Measurements from ENCODE around the gene GRM4.
"Not testable (repeated sequence)": the region's sequence is repeated elsewhere in the genome, so short reads cannot be mapped to it uniquely, and the experiment has no call there.

The GRM4 gene

DNA sequence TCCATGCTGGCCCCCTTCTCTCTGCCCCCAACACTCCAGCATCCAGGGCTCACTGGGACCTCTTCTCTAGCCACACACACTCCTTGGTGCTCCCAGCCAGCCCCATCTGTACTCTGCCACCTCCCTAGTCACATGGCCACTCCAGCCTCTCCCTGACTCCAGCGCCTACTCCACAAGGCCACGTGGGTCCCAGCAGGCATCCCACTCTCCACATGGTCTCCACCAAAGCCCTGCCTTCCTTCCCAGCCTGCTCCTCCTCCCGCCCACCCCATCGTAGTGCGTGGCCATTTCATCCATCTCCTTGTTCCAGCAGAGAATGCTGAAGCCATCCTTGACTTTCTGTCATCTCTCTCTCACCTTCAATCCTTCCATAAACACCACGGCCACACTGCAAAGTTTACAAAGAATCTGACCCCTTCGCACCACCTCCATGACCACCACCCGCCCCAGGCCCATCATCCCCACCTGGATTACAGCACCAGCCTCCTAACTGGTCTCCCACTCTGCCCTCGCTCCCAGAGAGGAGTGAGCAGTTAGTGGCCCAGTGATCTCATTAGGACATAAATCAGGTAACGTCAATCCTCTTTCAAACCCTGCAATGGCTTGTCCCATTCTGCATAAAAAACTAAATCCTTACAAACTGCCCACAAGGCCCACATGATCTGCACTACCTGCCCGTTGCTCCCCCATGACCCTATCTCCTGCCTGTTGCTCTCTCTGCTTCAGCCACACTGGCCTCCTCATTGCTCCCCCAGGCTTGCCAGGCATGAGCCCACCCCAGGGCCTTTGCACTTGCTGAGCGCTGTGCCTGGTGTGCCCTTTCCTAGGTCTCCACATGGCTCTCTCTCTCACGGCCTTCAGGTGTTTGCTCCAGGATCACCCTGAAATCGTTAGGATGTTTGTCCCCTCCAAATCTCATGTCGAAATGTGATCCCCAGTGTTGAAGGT lies 96.2 kb downstream of the GRM4 start:
- in situ Hi-C loops (cut with MboI; ENCODE audit: low sequenced_read_pairs), result no loop called here

DNA sequence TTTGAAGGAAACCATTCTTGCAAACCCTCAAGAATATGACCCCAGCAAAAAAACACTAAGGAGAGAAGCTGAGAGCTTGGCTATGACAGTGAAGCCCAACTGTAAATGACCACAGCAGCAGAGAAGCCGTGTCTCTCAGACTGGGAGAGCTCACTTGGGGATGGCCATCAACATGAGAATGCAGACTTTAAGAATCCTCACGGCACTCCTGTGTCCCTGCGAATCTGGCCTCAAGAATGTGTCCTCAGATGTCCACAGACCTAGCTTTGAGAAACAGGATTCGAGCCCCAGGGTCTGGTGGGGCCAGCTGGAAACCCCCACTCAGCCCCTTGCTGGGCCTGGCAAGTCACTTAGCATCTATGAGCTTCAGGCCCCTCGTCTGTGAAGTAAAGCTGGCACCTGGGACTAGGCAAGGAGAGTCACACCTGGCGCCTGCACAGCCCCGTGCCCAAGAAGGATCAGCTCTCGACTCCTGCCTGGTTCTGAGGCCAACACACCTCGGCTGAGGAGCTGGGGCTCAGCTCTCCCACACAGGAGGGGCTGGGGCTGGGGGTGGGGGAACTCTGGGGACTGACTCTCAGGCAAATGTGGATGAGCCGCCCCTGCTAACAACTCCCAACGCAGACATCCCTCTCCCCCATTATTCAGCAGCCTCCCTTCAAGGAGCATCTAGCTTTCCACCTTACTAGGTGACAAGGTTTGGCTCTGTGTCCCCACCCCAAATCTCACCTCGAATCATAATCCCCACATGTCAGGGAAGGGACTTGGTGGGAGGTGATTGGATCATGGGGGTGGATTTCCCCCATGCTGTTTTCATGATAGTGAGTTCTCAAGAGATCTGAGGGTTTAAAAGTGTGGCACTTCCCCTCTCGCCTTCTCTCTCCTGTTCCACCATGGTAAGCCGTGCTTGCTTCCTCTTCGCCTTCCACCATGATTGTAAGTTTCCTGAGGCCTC lies 97.7 kb downstream of the GRM4 start:
- in situ Hi-C loops (cut with MboI; ENCODE audit: low sequenced_read_pairs), result no loop called here

DNA sequence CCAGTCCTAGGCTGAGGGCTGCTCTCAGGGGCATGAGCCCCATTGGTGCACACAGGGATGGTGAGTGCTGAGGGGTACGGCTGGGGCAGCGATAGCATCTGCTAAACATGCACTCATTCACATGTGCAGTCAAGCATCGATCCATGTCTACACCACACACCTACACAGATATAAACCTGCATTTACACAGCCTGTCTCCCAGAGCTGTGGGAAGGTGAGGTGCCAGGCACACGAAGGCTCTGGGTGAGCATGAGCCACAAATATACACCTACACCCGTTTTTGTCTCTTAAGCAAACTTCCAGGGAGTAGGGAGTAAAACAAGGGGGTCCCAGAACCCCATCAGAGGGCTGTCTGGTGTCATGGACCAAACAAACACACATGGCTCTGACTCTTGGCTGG lies 99.3 kb downstream of the GRM4 start:
- in situ Hi-C loops (cut with MboI; ENCODE audit: low sequenced_read_pairs), result no loop called here

DNA sequence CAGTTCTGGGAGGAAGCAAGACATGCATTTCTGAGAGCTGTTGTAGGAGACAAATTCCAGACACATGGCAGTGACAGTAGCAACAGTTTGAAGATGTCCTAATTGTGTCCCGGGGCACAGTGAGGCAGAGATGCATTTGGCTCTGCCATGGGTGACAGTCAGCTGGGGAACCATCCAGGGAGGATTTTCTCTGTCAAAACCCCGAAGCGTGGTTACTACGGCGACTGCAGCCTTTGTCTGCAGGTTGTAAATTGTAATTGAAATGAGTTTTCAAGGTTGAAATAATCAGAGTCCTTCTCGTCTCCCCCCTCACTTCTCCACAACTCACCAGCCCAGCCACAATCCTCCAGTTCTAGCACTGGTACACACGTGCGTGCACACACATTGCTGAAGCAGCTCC lies 100.1 kb downstream of the GRM4 start:
- in situ Hi-C loops (cut with MboI; ENCODE audit: low sequenced_read_pairs), result no loop called here

DNA sequence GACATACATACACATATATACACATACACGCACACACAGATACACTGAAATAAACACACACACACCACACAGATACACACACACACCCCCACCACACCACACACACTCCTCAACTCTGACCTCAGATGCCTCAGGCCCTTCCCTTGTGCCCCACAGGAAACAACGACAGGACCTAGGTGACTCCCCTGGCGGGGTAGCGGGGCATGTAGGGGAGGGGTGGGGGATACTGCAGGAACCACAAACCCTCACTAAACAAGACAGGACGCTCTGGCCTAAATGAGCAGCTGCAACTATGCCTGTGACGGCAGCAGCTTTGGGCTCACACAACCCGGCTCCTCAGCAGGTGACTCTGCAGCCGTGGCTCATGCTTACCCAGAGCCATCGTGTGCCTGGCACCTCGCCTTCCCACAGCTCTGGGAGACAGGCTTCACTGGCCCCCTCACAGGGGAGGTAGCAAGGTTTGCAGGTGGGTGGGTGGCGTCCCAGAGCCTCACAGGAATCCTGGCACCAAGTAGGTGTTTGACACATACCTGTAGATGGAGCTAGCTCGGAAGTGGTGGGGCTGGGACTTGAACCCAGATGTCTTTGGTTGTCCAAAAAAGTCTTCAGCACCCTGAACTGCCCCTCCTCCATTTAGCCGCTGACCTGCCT lies 100.8 kb downstream of the GRM4 start:
- in situ Hi-C loops (cut with MboI; ENCODE audit: low sequenced_read_pairs), result no loop called here

DNA sequence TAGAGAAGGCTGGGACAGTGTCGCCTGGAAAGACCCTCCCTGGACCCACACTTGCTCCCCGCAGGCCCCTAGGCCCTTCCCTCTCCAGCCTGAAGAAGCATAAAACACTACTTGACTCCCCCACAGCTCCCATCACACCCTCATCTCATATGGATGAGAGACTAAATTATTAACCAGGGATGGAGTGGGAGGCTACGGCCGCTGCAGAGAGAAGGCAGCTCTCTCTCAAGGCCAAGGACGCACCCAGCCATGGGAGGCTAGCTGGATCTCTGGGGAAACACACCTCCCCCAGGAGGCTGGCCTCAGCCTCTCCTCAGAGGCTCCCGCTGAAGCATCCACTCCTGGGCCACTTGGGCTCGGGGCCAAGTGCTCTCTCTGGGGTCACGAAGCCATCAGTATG lies 102.5 kb downstream of the GRM4 start:
- in situ Hi-C loops (cut with MboI; ENCODE audit: low sequenced_read_pairs), result no loop called here

DNA sequence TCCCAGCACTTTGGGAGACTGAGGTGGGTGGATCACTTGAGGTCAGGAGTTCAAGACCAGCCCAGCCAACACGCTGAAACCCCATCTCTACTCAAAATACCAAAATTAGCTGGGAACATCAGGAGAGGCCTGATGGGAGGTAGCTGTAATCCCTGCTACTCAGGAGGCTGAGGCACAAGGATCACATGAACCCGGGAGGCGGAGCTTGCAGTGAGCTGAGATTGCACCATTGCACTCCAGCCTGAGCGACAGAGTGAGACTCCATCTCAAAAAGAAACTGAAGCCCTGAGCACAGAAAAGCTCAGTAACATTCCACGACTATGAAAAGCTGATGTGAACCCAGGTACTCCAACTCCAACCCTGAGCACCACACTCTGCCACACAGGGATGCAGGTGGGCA lies 103.9 kb downstream of the GRM4 start:
- in situ Hi-C loops (cut with MboI; ENCODE audit: low sequenced_read_pairs), result not testable (repeated sequence)

DNA sequence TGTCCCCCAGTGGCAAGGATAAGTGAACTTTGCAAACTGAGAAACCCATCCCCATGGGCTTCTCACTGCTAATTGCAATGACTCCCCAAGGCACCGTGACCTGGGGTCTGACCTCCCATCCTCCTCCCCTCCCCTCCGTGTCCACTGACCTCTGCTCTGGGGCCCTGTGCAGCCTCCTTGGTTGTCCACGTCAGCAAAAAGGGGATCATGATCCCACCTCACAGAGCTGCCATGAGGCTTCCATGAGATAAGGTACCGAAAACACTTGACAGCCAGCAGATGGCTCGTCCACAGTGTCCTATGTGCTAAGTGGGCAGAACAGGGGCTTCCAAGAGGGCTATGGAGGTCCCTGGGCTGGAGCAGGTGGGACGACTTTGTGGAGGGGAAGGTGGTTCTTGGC lies 104.5 kb downstream of the GRM4 start:
- in situ Hi-C loops (cut with MboI; ENCODE audit: low sequenced_read_pairs), result no loop called here

DNA sequence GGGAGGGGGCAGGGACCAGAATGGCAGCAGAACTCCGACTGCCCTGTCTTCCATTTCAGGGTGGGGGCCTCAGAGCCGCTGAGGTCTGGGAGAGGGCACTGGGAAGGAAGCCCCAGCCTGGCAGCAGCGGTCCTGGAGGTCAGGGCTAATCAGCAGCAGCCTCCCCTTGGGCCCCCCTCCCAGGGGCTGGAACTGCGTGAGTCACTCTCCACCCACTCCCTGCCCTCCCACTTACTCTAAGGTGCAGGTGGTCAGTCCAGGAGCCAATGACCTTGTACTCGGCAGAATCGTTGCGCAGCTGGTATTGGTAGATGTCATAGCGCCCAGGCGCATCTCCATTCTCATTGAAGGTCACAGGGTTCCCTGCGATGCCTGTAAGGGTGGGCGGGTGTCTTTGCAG lies 105.9 kb downstream of the GRM4 start:
- in situ Hi-C loops (cut with MboI; ENCODE audit: low sequenced_read_pairs), result no loop called here

DNA sequence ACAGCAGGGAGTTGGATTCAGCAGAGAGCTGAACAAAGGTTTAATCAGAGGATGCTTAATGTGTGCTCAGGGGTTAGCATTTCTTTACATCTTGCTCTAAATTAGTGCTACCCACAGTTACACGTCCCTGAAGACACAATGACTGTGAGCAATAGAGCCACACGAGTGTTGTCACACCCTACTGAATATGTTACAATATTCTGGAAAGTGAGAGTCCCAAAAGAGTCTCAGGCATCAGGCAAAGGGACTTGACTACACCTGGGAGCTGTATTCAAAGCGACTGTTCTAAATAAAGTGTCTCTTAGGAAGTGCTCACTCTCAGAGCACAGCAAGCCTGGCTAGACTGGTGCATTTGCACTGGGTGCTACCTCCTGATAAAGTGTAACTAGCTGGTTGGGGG lies 108.7 kb downstream of the GRM4 start:
- in situ Hi-C loops (cut with MboI; ENCODE audit: low sequenced_read_pairs), result no loop called here

DNA sequence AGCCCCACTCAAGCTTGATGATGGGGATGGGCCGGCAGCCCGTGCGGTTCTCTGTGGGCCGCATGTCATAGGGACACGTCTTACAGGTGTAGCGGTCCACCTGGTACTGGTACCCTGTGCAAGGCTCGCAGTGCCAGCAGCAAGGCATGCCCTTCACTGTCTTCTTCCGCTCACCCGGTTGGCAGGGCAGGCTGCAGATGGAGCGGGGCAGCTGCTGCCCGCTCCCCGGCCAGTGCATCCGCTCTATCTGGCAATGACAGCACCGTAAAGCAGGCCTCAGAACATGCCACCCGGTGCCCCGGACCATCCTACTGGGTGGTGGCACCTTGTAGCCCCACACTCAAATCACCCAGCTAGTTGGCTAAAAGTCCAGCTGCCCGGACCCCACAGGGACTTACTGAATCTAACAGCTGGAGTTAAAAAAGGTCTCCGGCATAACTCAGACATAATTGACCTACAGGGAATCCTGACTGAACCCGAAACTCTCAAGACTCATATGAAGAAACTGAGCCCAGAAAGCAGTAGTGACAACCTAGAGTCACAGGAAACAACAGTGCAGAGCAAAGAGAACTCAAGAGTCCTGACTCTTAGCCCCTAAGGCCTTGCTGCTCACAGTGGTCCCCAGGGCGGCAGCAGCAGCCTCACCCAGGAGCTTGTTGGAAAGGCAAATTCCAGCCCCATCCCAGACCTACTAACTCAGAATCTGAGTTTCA lies 109.4 kb downstream of the GRM4 start:
- in situ Hi-C loops (cut with MboI; ENCODE audit: low sequenced_read_pairs), result no loop called here

DNA sequence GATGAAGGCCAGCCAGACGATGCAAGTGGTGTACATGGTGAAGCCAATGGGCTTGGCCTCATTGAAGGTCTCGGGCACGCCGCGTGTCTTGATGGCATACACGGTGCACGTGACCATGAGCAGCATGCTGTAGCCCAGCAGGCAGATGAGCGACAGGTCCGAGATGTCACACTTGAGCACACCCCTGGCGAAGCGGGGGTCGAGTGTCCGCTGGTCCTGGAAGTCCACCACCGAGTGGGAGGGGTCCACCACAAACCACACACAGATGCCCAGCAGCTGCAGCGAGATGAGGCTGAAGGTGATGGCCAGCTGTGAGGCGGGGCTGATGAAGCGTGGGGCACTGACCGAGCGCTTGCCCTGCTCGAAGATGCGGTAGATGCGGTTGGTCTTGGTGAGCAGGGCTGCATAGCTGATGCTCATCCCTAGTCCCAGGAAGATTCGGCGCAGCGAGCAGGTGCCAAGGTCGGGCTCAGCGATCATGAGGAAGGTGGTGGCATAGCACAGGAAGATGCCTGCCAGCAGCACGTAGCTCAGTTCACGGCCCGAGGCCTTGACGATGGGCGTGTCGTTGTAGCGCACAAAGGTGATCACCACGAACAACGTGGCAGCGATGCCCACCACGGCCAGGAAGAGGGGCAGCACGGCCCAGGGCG lies 110.1 kb downstream of the GRM4 start:
- in situ Hi-C loops (cut with MboI; ENCODE audit: low sequenced_read_pairs), result no loop called here

DNA sequence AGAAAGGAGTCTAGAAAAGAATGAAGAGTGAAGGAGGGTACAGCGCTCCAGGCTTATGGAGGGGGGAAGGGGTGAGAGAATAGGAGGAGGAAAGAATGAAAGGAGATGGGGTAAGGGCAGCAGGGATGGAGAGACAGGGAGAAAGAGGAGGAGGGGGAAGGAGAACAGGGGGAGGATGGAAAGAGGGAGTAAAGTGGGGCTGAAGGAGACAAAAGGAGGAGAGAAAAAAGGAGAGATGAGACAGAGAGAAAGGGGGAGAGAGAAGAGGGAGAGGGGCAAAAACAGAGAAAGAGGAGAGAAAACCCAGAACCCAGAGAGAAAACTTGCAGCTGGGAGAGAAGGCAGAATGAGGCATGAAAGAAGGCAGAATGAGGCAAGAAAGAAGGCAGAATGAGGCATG lies 110.7 kb downstream of the GRM4 start:
- in situ Hi-C loops (cut with MboI; ENCODE audit: low sequenced_read_pairs), result no loop called here

DNA sequence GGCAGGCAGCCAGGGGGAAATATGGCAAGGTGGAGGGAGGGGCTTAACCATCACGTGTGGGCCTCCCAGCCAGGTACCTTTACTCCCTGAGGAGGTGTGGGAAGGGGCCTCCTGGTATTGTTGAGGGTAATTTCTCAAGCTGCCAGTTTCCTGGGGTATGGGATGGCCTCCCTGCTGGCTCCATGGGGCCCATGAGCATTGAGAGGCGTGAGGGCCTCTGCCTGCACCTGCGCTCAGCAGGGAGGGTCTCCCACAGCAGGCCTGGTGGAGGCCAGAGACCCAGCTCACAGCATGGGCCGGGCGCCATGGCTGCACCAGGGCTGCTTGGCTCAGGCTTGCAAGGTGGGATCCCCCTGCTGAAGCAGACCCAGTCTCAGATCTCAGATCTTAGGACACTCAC lies 113.0 kb downstream of the GRM4 start:
- in situ Hi-C loops (cut with MboI; ENCODE audit: low sequenced_read_pairs), result no loop called here

DNA sequence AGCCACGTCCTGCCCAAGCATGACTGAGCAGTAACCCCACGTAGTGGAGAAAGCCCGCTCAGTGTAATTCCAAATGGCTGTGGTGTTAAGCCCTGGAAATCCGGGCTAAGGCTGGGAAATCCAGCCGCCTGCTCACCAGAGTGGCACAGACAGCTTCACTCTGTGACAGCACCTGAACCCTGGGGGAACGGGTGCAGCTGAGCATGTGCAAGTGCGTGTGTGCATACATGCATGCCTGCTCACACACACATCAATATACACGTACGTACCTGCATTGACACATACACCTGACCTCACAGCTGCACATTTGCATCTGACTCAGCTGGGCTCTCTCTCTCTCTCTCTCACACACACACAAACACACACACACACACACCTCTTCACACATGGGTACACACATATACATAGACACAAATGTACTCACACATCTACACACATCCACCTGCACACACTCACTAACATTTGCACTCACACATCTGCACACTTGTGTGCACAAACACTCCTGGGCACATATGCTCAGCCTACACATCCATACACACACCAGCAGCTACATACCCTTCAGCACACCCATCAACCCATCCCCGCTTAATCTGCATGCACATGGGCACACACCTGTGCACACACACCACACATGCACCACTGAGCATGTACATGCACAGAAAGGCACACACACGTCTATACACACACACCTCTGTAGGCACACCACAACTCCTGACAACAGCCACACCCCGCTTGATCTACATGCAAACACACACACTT lies 114.1 kb downstream of the GRM4 start:
- in situ Hi-C loops (cut with MboI; ENCODE audit: low sequenced_read_pairs), result no loop called here

DNA sequence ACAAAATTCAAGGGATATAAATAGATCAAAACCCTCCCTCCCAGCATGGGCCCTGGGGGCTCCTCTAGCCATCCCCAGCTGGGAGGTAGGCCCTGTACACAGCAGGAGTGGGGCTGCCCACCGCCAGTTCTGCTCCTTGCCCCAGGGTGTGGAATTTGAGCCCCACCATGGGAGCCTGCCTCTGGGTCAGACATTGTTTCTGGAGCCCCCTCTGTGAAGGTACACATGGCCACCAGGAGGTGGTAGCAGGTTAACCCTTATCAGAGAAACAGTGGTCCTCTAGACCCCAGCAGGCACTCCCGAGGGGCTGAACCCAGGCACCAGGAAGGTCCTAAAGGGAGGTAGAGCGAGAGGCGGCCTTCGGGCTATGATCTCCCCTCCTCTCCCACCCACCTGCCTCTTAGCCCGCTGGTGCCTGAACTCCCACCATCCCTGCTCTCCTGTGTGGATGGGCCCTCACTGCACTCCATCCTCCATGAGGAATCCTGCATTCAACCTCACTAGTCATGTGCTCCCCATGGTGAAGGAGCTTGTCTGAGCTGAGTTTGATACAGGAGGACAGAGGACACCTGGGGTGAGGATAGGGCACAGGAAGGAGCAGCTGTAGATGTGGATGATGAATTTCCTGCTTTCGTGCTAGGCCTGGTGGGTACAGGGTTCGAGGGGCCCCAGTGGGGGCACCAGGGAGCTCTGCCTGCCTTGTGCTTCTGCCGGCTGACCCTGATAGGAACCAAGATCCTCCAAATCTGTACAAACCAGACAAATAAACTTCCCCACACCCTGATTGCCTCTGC lies 114.9 kb downstream of the GRM4 start:
- in situ Hi-C loops (cut with MboI; ENCODE audit: low sequenced_read_pairs), result no loop called here

DNA sequence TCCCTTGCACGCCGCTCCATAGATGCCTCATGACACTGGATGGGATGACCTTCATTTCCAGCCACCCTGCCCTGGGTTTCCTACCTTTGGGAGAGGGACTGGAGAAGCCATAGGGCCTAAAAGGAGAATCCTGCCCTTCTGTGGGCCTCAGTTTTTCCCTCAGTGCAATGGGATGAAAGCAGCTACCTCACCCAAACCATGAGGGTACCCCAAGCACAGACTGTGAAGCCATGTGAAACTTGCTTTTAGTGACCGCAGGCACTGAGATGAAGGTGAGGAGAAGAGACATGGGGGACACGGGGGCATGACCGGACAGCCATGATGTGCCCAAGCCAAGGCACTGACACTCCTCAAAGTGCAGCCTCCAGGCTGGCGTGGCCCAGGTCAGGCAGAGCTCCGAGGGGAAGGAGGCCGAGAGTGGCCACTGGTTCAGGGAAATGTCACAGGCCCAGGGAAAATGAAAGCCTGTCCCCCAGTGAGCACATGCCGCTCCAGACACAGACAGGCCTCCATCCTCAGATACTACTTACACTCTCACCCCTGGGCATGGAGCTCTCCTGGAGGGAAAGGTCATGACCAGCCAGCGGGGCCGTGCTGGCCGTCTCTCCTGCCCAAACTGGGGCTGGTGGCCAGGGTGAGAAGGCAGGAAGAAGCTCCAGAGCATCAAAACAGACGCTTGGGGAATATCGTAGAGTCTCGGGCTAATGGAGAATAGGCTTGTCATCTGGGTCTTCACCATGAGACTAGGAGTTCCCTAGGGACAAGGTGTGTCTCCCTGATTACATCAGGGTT lies 116.2 kb downstream of the GRM4 start:
- in situ Hi-C loops (cut with MboI; ENCODE audit: low sequenced_read_pairs), result loop anchor here (10.0 kb wide), 1 partner anchor 255 kb away; no protein-coding TSS in a partner anchor

Measured in HL-60/S4 treated with retinoic acid at 250 ng/mL for 4 days and 3 days (cell line).